K562 (cell line): ENCODE measurements around the gene SERINC5. TPM values are rescaled to one million over a fixed set of nuclear protein-coding genes. Genes with fewer than 3 reads are reported as not detected.

Experiments
- BRCA1 ChIP-seq, 2 experiments: fragments of 450-650 bp in 1 of 2; sonication (generic) in 1 of 2; formaldehyde crosslinking in 1 of 2; IDR thresholded peaks; 2 replicates each; pipeline versions ENCODE4 v1.5.0 to v1.6.1; 2017 to 2020; ENCODE audit warnings: mild to moderate bottlenecking in 1 of 2, missing genetic modification reagents in 1 of 2
- CBX5 ChIP-seq: IDR thresholded peaks from 2 replicates; pipeline ENCODE4 v1.6.1; 2014; ENCODE audit warnings: low read depth, borderline replicate concordance
- E2F6 ChIP-seq, 2 experiments: IDR thresholded peaks; 2 replicates each; pipeline ENCODE4 v1.6.1; 2011; ENCODE audit warnings: borderline replicate concordance in 1 of 2, control low read depth in 1 of 2, low read depth in 1 of 2, low read length in 1 of 2, mild to moderate bottlenecking in 1 of 2, mixed read lengths in 1 of 2, moderate library complexity in 1 of 2; ENCODE audit not compliant: insufficient read depth in 1 of 2, insufficient read length in 1 of 2, poor library complexity in 1 of 2, severe bottlenecking in 1 of 2; ENCODE audit errors: extremely low read depth in 1 of 2
- EZH2 ChIP-seq: IDR thresholded peaks from 2 replicates; pipeline ENCODE4 v1.6.1; 2012; ENCODE audit warnings: low read depth, mild to moderate bottlenecking, inconsistent platforms, low read length, borderline replicate concordance
- FOXP1 ChIP-seq: sonication (generic); formaldehyde crosslinking; IDR thresholded peaks from 2 replicates; pipeline ENCODE4 v1.8.0; 2022; ENCODE audit warnings: mild to moderate bottlenecking, missing genetic modification reagents
- HDAC6 ChIP-seq: IDR thresholded peaks from 2 replicates; pipeline ENCODE4 v1.6.1; 2012; ENCODE audit warnings: low read depth, mild to moderate bottlenecking, control low read depth, inconsistent platforms, low read length, moderate library complexity
- KLF1 ChIP-seq: fragments of 450-650 bp; IDR thresholded peaks from 2 replicates; pipeline ENCODE4 v1.6.1; 2016; ENCODE audit warnings: missing genetic modification characterization, missing compliant biosample characterization
- NCOA2 ChIP-seq, 2 experiments: fragments of 450-650 bp; IDR thresholded peaks; 2 replicates each; pipeline ENCODE4 v1.6.1; 2018; ENCODE audit warnings: mild to moderate bottlenecking in 2 of 2, moderate library complexity in 1 of 2; ENCODE audit not compliant: partially characterized antibody in 2 of 2
- NFATC3 ChIP-seq: fragments of 450-650 bp; IDR thresholded peaks from 2 replicates; pipeline ENCODE4 v1.6.1; 2017; ENCODE audit warnings: mild to moderate bottlenecking
- NR2C1 ChIP-seq, 2 experiments: fragments of 450-650 bp; IDR thresholded peaks; 2 replicates each; pipeline ENCODE4 v1.6.1; 2017; ENCODE audit warnings: mild to moderate bottlenecking in 2 of 2, antibody characterized with exemption in 1 of 2, inconsistent platforms in 1 of 2, missing compliant biosample characterization in 1 of 2, missing genetic modification characterization in 1 of 2
- NR2C2 ChIP-seq, 2 experiments: fragments of 200-800 bp in 1 of 2; sonication (Bioruptor generic) in 1 of 2; sonication (generic) in 1 of 2; formaldehyde crosslinking in 1 of 2; IDR thresholded peaks; 2 replicates each; pipeline versions ENCODE4 v1.6.1 to v1.8.0; 2016 to 2022; ENCODE audit warnings: mild to moderate bottlenecking in 1 of 2, missing compliant biosample characterization in 1 of 2, missing genetic modification characterization in 1 of 2, missing genetic modification reagents in 1 of 2
- PML ChIP-seq: IDR thresholded peaks from 2 replicates; pipeline ENCODE4 v1.6.1; 2012; ENCODE audit warnings: low read length, inconsistent platforms
- POLR2A ChIP-seq: fragments of 450-650 bp; conservative IDR thresholded peaks from 2 replicates; pipeline ENCODE4 v1.6.1; 2016
- POLR3G ChIP-seq: IDR thresholded peaks from 2 replicates; pipeline ENCODE4 v1.6.1; 2011; ENCODE audit not compliant: insufficient read length, insufficient replicate concordance; ENCODE audit errors: extremely low read depth
- PTRF ChIP-seq: fragments of 450-650 bp; IDR thresholded peaks from 2 replicates; pipeline ENCODE4 v1.6.1; 2016; ENCODE audit warnings: mild to moderate bottlenecking, missing genetic modification characterization, missing compliant biosample characterization
- TEAD2 ChIP-seq: fragments of 450-650 bp; IDR thresholded peaks from 2 replicates; pipeline ENCODE4 v1.6.1; 2016; ENCODE audit warnings: missing genetic modification characterization, control low read depth, missing compliant biosample characterization
- TSC22D4 ChIP-seq: fragments of 450-650 bp; IDR thresholded peaks from 2 replicates; pipeline ENCODE4 v1.6.1; 2016; ENCODE audit warnings: missing genetic modification characterization, missing biosample characterization, control low read depth
- ZKSCAN3 ChIP-seq: fragments of 250-450 bp; sonication (Bioruptor Pico); IDR thresholded peaks from 2 replicates; pipeline ENCODE4 v1.4.0; 2020
- ZNF274 ChIP-seq: IDR thresholded peaks from 2 replicates; pipeline ENCODE4 v1.6.1; 2011; ENCODE audit warnings: low read depth, mild to moderate bottlenecking, low read length, moderate library complexity, borderline replicate concordance
- ZNF41 ChIP-seq: fragments of 250-450 bp; sonication (Bioruptor Pico); conservative IDR thresholded peaks from 2 replicates; pipeline ENCODE4 v1.4.0; 2020; ENCODE audit warnings: mild to moderate bottlenecking
- ZNF785 ChIP-seq: fragments of 250-450 bp; sonication (Bioruptor Pico); IDR thresholded peaks from 2 replicates; pipeline ENCODE4 v1.4.0; 2020; ENCODE audit warnings: mild to moderate bottlenecking
- polyA plus RNA-seq, 8 experiments: library from polyadenylated mRNA; depleted of rRNA in 4 of 8; stranded (reverse) in 5 of 8; unstranded in 3 of 8; fragments of >200 nt; fragmentation: Nextera tagmentation in 2 of 8; fragmentation: Illumina TruSeq in 1 of 8; extraction: Ambion mirVana in 2 of 8; extraction: Trizol in 1 of 8; gene quantifications; 2 replicates each; pipeline versions ENCODE4 v1.2.1 to v1.2.3, GENCODE V29; 2011 to 2014; ENCODE audit warnings: inconsistent platforms in 1 of 8, missing spikeins in 1 of 8
- total RNA-seq, 7 experiments: library from RNA; depleted of rRNA in 6 of 7; stranded (reverse); fragments of >200 nt in 6 of 7; fragmentation: Illumina TruSeq in 2 of 7; extraction: Trizol in 2 of 7; gene quantifications; 2 replicates each; pipeline versions ENCODE4 v1.2.1 to v1.2.3, GENCODE V29; 2011 to 2021; ENCODE audit warnings: low replicate concordance in 1 of 7
- TF ChIP-seq, protein P1 (sequence below): IDR thresholded peaks from 2 replicates; pipeline ENCODE4 v1.6.1; 2012; ENCODE audit warnings: low read depth, low read length, improper control_type of control experiment, borderline replicate concordance
- TF ChIP-seq, protein P2 (sequence below): fragments of 250-450 bp; sonication (Bioruptor Pico); IDR thresholded peaks from 2 replicates; pipeline ENCODE4 v1.8.0; 2021; ENCODE audit warnings: moderate library complexity, mild to moderate bottlenecking, inconsistent platforms
- TF ChIP-seq, protein P3 (sequence below), 2 experiments: fragments of 450-650 bp in 1 of 2; sonication (generic) in 1 of 2; formaldehyde crosslinking in 1 of 2; IDR thresholded peaks in 1 of 2; conservative IDR thresholded peaks in 1 of 2; 2 replicates each; pipeline versions ENCODE4 v1.6.1 to v1.8.1; 2016 to 2023; ENCODE audit warnings: mild to moderate bottlenecking in 2 of 2, moderate library complexity in 2 of 2, inconsistent platforms in 1 of 2, missing genetic modification reagents in 1 of 2

The SERINC5 gene
- total and polyA plus RNA-seq, 9 of the 15 experiments (the other 6 are each of a cell fraction or from before 2014, with no cell fraction given): 1.4 to 7.9 (median 3.7) TPM

- TF ChIP-seq EZH2 (no peak), ZKSCAN3 (CRISPR knock-in tag) (no peak), PML (no peak), ZNF274 (no peak), NFATC3 (no peak), BRCA1 (IDR thresholded peaks at IDR 0.05) (no peak), BRCA1 (CRISPR knock-in tag; IDR thresholded peaks at IDR 0.05) (no peak), HDAC6 (no peak), PTRF (tag) (no peak), CBX5 (no peak), POLR3G (no peak), NR2C1 (IDR thresholded peaks at IDR 0.05) (no peak), NR2C1 (tag; IDR thresholded peaks at IDR 0.05) (peak; percentile 64), FOXP1 (no peak), NCOA2 (IDR thresholded peaks at IDR 0.05; ENCODE audit: partially characterized antibody in 2 of 2) (no peak), E2F6 (IDR thresholded peaks at IDR 0.05; ENCODE audit: borderline replicate concordance in 1 of 2, extremely low read depth in 1 of 2, insufficient read depth in 1 of 2, insufficient read length in 1 of 2, low read depth in 1 of 2, low read length in 1 of 2, poor library complexity in 1 of 2, severe bottlenecking in 1 of 2) (no peak), TSC22D4 (tag) (no peak), KLF1 (tag) (no peak), POLR2A (no peak), TEAD2 (no peak), NR2C2 (CRISPR knock-in tag; IDR thresholded peaks at IDR 0.05) (no peak), NR2C2 (tag; IDR thresholded peaks at IDR 0.05) (no peak), ZNF785 (CRISPR knock-in tag) (no peak), ZNF41 (CRISPR knock-in tag) (no peak)
- TF ChIP-seq, protein P1, sequence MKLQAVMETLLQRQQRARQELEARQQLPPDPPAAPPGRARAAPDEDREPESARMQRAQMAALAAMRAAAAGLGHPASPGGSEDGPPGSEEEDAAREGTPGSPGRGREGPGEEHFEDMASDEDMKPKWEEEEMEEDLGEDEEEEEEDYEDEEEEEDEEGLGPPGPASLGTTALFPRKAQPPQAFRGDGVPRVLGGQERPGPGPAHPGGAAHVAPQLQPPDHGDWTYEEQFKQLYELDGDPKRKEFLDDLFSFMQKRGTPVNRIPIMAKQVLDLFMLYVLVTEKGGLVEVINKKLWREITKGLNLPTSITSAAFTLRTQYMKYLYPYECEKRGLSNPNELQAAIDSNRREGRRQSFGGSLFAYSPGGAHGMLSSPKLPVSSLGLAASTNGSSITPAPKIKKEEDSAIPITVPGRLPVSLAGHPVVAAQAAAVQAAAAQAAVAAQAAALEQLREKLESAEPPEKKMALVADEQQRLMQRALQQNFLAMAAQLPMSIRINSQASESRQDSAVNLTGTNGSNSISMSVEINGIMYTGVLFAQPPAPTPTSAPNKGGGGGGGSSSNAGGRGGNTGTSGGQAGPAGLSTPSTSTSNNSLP: peak; percentile 46; the same call in 1 of the 2 replicates
- TF ChIP-seq, protein P2, sequence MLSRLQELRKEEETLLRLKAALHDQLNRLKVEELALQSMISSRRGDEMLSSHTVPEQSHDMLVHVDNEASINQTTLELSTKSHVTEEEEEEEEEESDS (CRISPR knock-in tag): no peak
- TF ChIP-seq, protein P3, sequence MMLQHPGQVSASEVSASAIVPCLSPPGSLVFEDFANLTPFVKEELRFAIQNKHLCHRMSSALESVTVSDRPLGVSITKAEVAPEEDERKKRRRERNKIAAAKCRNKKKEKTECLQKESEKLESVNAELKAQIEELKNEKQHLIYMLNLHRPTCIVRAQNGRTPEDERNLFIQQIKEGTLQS (IDR thresholded peaks at IDR 0.05): peak; percentile 72; the same call in 1 of the 2 replicates
- TF ChIP-seq, protein P3 (CRISPR knock-in tag; conservative IDR thresholded peaks at IDR 0.05): no peak
Observed at GRCh38 chr5:80076131-80077050, 179.5 kb downstream of the SERINC5 start (continued).
